OCI-LY7 (cell line): Measurements from ENCODE around the gene IFNB1. TPM values are rescaled to one million over a fixed set of nuclear protein-coding genes. Genes with fewer than 3 reads are reported as not detected.
A peak's percentile ranks its signal among the peaks of the same experiment; 100 is the strongest.

ENCODE experiments used
- BruUV-seq: library from RNA; stranded (reverse); fragments of 400-500 nt; replicated peaks from 2 replicates; lab custom pipeline; 2021; lab: Mats Ljungman, UMichigan
- CTCF ChIA-PET: fragments of 300-600 bp; sonication (Branson Sonifier 250); formaldehyde crosslinking; loops from one replicate; lab custom pipeline; 2022; ENCODE audit warnings: antibody characterized with exemption; ENCODE audit not compliant: unreplicated experiment; lab: Charles Lee
- POLR2A ChIA-PET: fragments of 300-600 bp; sonication (Branson Sonifier 250); formaldehyde crosslinking; loops from one replicate; lab custom pipeline; 2022; ENCODE audit warnings: antibody characterized with exemption; lab: Charles Lee
- DNase-seq: peaks from one replicate; pipeline ENCODE4 v3.0.0-alpha.2; 2015; ENCODE audit warnings: low spot score
- H2AFZ ChIP-seq: fragments of 200-600 bp; sonication (generic), shearing (Covaris generic); 2 replicates; pipeline ENCODE4 v1.6.1; 2014; ENCODE audit warnings: mild to moderate bottlenecking, antibody characterized with exemption, low read length, moderate library complexity
- H3K27ac ChIP-seq: fragments of 200-600 bp; sonication (generic); 2 replicates; pipeline ENCODE4 v1.5.1; 2014; ENCODE audit warnings: mixed run types, low read depth, mild to moderate bottlenecking, moderate library complexity, low read length, inconsistent platforms; ENCODE audit not compliant: poor library complexity, severe bottlenecking
- H3K36me3 ChIP-seq: fragments of 200-600 bp; sonication (generic); 2 replicates; pipeline ENCODE4 v1.6.1; 2014; ENCODE audit warnings: mild to moderate bottlenecking, antibody characterized with exemption, low read length, moderate library complexity, mixed read lengths; ENCODE audit not compliant: insufficient read depth
- H3K4me1 ChIP-seq: fragments of 200-600 bp; sonication (generic); 2 replicates; pipeline ENCODE4 v1.5.1; 2014; ENCODE audit warnings: mild to moderate bottlenecking, low read length; ENCODE audit not compliant: insufficient read depth, poor library complexity, severe bottlenecking
- H3K4me2 ChIP-seq: fragments of 200-600 bp; sonication (generic); 2 replicates; pipeline ENCODE4 v1.6.1; 2014; ENCODE audit warnings: mild to moderate bottlenecking, low read length
- H3K4me3 ChIP-seq: fragments of 200-600 bp; sonication (generic); 2 replicates; pipeline ENCODE4 v1.5.1; 2014; ENCODE audit warnings: mild to moderate bottlenecking, low read depth, low read length; ENCODE audit not compliant: poor library complexity, severe bottlenecking
- H3K79me2 ChIP-seq: fragments of 200-600 bp; sonication (generic); 2 replicates; pipeline ENCODE4 v1.6.1; 2016; ENCODE audit warnings: low read depth, mild to moderate bottlenecking, low read length, moderate library complexity, mixed read lengths; ENCODE audit not compliant: insufficient read depth
- H3K9me2 ChIP-seq: fragments of 200-600 bp; sonication (generic); 2 replicates; pipeline ENCODE4 v1.6.1; 2016; ENCODE audit warnings: mild to moderate bottlenecking, low read length, mixed read lengths; ENCODE audit not compliant: insufficient read depth
- H3K9me3 ChIP-seq: fragments of 200-600 bp; sonication (generic); 2 replicates; pipeline ENCODE4 v1.6.1; 2014; ENCODE audit warnings: mild to moderate bottlenecking, mixed run types, low read length, mixed read lengths
- H4K20me1 ChIP-seq: fragments of 200-600 bp; sonication (generic); 2 replicates; pipeline ENCODE4 v1.6.1; 2014; ENCODE audit warnings: mild to moderate bottlenecking, antibody characterized with exemption, low read length, moderate library complexity, mixed read lengths; ENCODE audit not compliant: insufficient read depth
- CTCF ChIP-seq: fragments of 200-600 bp; sonication (generic); conservative IDR thresholded peaks from 2 replicates; pipeline ENCODE4 v1.5.1; 2014; ENCODE audit warnings: mild to moderate bottlenecking, antibody characterized with exemption, low read length, moderate library complexity, mixed read lengths
- EZH2phosphoT487 ChIP-seq: fragments of 200-600 bp; sonication (generic); IDR thresholded peaks from 2 replicates; pipeline ENCODE4 v1.6.1; 2018; ENCODE audit warnings: low read depth, borderline replicate concordance, mild to moderate bottlenecking, mixed run types, antibody characterized with exemption, low read length, moderate library complexity, mixed read lengths
- intact Hi-C: fragments of 100-400 bp; cut with micrococcal nuclease; formaldehyde crosslinking; loops from one replicate; pipeline ENCODE4 v1.10.0; 2022; ENCODE audit not compliant: unreplicated experiment
- total RNA-seq, 2 experiments: library from RNA; depleted of rRNA in 1 of 2; stranded (reverse); fragments of >200 nt in 1 of 2; shearing (Covaris generic) in 1 of 2; gene quantifications; 2 replicates each; pipeline ENCODE4 v1.2.3, GENCODE V29; 2014 to 2022

Gene IFNB1
- total RNA-seq, 2 experiments from 2014 or later, result not detected

- no TSS peak for BruUV-seq
- TF ChIP-seq CTCF (no peak), EZH2phosphoT487 (no peak)
- H3K4me1 ChIP-seq, result peaks cover 7% of the 10 kb centered on the region
- no peaks in the 10 kb centered on the region for H3K9me3 ChIP-seq
- intact Hi-C loops, result loop anchor here (10.0 kb wide), 1 partner anchor 418 kb away; the partner anchor contains the start of gene FOCAD
- no peaks in the 10 kb centered on the region for H3K79me2 ChIP-seq
- H3K4me2 ChIP-seq, result no peak overlapping the region
- H3K9me2 ChIP-seq, result no peaks in the 10 kb centered on the region
- DNase-seq, result no peak
- no peaks in the 10 kb centered on the region for H4K20me1 ChIP-seq
- H3K36me3 ChIP-seq, result no peaks in the 10 kb centered on the region
- no peak overlapping the region for H3K27ac ChIP-seq
- H3K4me3 ChIP-seq, result no peak overlapping the region
- ChIA-PET CTCF (no interaction called here), POLR2A (interaction anchor here (0.6 to 1.1 kb wide), 3 partner anchors 10 to 15 kb away, joined by 3 to 5 read pairs (median 5); no protein-coding TSS in a partner anchor)
- no peak overlapping the region for H2AFZ ChIP-seq
Observed at GRCh38 chr9:21102305-21102704, 24.6 kb upstream of the IFNB1 start.

DNA sequence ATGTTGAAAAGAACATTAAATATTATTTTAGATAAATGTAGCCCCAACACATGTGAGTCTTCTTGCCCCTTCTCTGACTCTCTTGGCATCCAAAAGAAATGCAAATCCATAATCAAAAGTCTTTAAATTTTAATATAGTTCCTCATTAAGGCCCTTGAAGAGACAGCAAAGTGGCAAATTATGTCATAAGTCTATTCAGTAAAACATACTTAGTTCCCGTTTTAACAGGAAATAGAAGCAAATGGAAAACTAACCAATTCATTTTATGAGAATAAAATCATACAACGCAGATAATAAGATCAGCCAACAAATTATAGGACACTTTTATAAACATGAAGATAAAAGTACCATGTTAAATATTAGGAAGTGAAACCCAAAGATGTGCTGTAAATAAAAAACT lies 20.1 kb upstream of the IFNB1 start:
- BruUV-seq, result no TSS peak
- no peak overlapping the region for H3K4me3 ChIP-seq
- no peaks in the 10 kb centered on the region for H3K9me3 ChIP-seq
- H2AFZ ChIP-seq, result no peak overlapping the region
- POLR2A ChIA-PET, result interaction anchor here (1.0 to 1.7 kb wide), 3 partner anchors 13 to 33 kb away, joined by 4 to 8 read pairs (median 4); no protein-coding TSS in a partner anchor
- peak; percentile 7 for DNase-seq
- H3K27ac ChIP-seq, result no peak overlapping the region
- no peaks in the 10 kb centered on the region for H4K20me1 ChIP-seq
- intact Hi-C loops, result loop anchor here (5.0 kb wide), 2 partner anchors 116 to 476 kb away; partner anchors contain the start of gene MLLT3
- CTCF ChIA-PET, result interaction anchor here (1.4 kb wide), 1 partner anchor 13 kb away, joined by 3 read pairs; no protein-coding TSS in a partner anchor
- no peaks in the 10 kb centered on the region for H3K9me2 ChIP-seq
- no peaks in the 10 kb centered on the region for H3K79me2 ChIP-seq
- H3K4me1 ChIP-seq, result peaks cover 20% of the 10 kb centered on the region
- H3K36me3 ChIP-seq, result no peaks in the 10 kb centered on the region
- H3K4me2 ChIP-seq, result no peak overlapping the region
- no peak for TF ChIP-seq CTCF

DNA sequence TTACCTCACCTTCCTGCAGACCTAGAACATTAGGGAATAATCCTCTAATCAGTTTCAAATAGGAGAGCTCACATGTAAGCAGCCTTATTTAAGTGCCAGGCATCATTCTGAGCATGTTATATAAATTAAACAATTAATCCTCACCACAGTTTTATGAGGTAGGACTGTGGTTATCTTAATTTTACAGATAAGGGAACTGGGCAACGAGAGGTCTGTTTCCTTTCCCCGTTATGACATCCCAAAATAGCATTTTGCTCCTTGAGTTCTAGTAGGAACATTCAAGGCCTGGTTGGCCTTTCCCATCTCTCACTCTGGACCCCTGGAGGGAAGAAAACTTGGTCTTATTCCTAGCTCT lies 19.1 kb upstream of the IFNB1 start:
- Histone ChIP-seq H3K4me3 (peak overlapping the region; percentile 29), H3K79me2 (no peaks in the 10 kb centered on the region), H3K36me3 (no peaks in the 10 kb centered on the region), H3K9me2 (no peaks in the 10 kb centered on the region), H3K27ac (no peak overlapping the region), H3K9me3 (no peaks in the 10 kb centered on the region), H4K20me1 (no peaks in the 10 kb centered on the region), H3K4me1 (peaks cover 20% of the 10 kb centered on the region), H3K4me2 (peak overlapping the region; percentile 50), H2AFZ (peak overlapping the region; percentile 68; the same call in 1 of the 2 replicates)
- ChIA-PET CTCF (interaction anchor here (0.5 to 1.4 kb wide), 4 partner anchors 14 to 67 kb away, joined by 3 read pairs; no protein-coding TSS in a partner anchor), POLR2A (interaction anchor here (1.0 to 1.7 kb wide), 8 partner anchors 14 to 728 kb away, joined by 3 to 8 read pairs (median 4); partner anchors contain the start of gene IFNB1)
- intact Hi-C loops, result loop anchor here (5.0 kb wide), 2 partner anchors 115 to 475 kb away; partner anchors contain the start of gene MLLT3
- no TSS peak for BruUV-seq
- no peak for TF ChIP-seq EZH2phosphoT487
- TF ChIP-seq CTCF, result no peak
- no peak for DNase-seq
